ENCODE measurements around the gene SLN. TPM values are rescaled to one million over a fixed set of nuclear protein-coding genes. Genes with fewer than 3 reads are reported as not detected.
A peak's percentile ranks its signal among the peaks of the same experiment; 100 is the strongest.

Gene SLN
- total and polyA plus RNA-seq, 10 of the 15 experiments (the other 5 are each of a cell fraction or from before 2014, with no cell fraction given): 0.39 TPM; not detected in 9

DNA sequence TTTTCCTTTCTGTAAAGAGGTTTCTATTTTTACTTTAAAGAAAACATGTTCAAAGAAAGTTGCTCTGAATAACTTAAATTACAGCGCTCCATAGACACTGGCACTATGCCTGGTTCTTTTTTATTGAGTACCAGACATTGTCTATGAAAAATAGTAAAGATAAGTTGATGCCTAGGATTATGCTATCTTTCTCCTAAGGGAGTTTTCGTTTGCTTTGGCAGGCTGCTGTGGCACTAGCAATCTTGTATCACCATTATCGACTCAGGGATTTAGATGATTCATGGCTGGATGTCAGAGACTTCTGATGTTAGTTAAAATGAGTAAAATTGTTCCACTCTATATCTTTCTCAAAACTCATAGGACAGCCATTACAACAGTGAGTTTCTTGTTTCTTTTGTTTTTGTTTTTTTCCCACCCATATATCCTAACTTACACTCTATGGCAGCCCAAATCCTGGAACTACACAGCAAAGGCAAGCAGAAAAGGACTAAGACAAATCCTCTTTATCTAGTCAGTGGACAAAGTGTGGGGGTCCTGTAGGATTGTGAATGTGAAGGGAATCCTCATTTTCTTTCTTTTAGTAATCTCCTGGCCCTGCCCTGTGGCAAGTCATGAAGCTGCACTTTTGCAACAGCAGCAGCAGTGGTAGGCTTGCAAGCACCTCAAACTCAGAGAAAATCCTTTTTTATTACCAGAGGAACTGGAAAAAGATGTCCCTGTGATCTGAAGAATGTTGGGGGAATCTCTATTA, 20.7 kb downstream of the SLN start (continued):
- TF ChIP-seq BHLHE40 (IDR thresholded peaks at IDR 0.05; ENCODE audit: borderline replicate concordance in 1 of 2, low read depth in 2 of 2, low read length in 1 of 2) (no peak), SUPT20H (IDR thresholded peaks at IDR 0.05; ENCODE audit: borderline replicate concordance, control insufficient read depth, low read depth, low read length) (no peak), NFYA (IDR thresholded peaks at IDR 0.05; ENCODE audit: borderline replicate concordance, low read depth, low read length) (no peak), WRNIP1 (IDR thresholded peaks at IDR 0.05; ENCODE audit: borderline replicate concordance, low read depth, low read length) (no peak), ASH2L (IDR thresholded peaks at IDR 0.05; ENCODE audit: borderline replicate concordance, low read depth) (no peak)
- TF ChIP-seq, protein P1, sequence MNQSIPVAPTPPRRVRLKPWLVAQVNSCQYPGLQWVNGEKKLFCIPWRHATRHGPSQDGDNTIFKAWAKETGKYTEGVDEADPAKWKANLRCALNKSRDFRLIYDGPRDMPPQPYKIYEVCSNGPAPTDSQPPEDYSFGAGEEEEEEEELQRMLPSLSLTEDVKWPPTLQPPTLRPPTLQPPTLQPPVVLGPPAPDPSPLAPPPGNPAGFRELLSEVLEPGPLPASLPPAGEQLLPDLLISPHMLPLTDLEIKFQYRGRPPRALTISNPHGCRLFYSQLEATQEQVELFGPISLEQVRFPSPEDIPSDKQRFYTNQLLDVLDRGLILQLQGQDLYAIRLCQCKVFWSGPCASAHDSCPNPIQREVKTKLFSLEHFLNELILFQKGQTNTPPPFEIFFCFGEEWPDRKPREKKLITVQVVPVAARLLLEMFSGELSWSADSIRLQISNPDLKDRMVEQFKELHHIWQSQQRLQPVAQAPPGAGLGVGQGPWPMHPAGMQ (IDR thresholded peaks at IDR 0.05; ENCODE audit: borderline replicate concordance): no peak

DNA sequence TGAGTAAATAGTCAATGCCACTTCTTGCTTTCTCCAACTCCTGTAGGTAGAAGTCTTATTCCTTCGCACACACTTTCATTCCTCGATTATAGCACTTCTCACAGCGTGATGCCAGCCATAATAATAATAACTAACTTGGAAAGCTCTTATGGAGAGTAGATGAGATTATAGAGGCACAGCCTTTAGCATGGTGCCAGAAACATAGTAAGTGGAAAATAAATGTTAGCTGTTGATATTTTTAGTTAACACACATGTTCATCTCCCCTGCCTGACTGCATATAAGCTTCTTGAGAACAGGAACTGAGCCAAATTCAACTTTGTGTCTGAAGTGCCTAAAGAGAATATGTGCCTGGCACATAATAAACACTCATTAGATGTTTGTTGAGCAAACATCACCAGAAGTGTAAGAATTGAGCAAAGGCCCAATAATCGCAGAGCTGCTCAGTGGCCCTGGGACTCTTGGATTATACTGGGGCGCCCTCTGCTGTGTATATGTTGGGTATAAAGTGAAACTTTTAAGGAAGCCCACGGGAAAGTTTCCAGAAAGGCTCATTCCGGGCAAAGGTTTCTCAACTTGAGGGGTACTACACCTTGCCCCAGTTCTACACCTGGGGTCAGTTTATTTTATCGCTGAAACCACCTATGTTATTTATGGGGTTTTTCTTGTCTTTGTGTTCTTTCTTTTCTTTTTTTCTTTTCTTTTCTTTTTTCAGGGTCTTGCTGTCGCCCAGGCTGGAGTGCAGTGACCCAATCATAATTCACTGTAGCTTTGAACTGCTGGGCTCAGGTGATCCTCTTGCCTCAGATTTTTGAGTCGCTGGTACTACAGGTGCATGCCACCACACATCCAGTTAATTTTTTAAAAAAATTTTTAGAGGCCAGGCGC, 22.3 kb downstream of the SLN start:
- 38% methylated on average over 11 of the region's 11 CpGs for WGBS (ENCODE audit: insufficient coverage, insufficient replicate concordance, low lambda C conversion rate, missing lambda C conversion rate)
- Histone ChIP-seq H3K27ac (ENCODE audit: control insufficient read depth, insufficient read depth) (no peak overlapping the region), H3K4me1 (ENCODE audit: control insufficient read depth, insufficient read depth, low read length) (no peaks in the 10 kb centered on the region), H3K79me2 (ENCODE audit: control insufficient read depth, insufficient read depth, low read length) (no peaks in the 10 kb centered on the region), H3K4me2 (ENCODE audit: control insufficient read depth, insufficient read depth) (no peak overlapping the region), H3K4me3 (no peak overlapping the region), H3K9ac (ENCODE audit: control insufficient read depth, insufficient read depth, low read length) (no peak overlapping the region), H3K27me3 (replicated peaks in 1 of 2; ENCODE audit: control insufficient read depth in 2 of 2, insufficient read depth in 2 of 2, low read length in 1 of 2) (no peaks in the 10 kb centered on the region), H3K36me3 (ENCODE audit: control insufficient read depth in 2 of 2, insufficient read depth in 2 of 2, low read length in 1 of 2) (no peaks in the 10 kb centered on the region), H2AFZ (ENCODE audit: control insufficient read depth, low read depth, low read length) (peak overlapping the region; percentile 46; the same call in 1 of the 2 replicates), H3K9me3 (replicated peaks; ENCODE audit: control insufficient read depth, insufficient read depth, low read length) (no peaks in the 10 kb centered on the region), H4K20me1 (ENCODE audit: control insufficient read depth, insufficient read depth) (no peaks in the 10 kb centered on the region)
- ChIA-PET RAD21 (ENCODE audit: unreplicated experiment) (interaction anchor here (0.7 to 5.8 kb wide), 39 partner anchors 8 to 207 kb away, joined by 3 to 120 read pairs (median 5); partner anchors contain the start of genes ALKBH8 and ELMOD1), POLR2A (interaction anchor here (1.0 to 1.3 kb wide), 3 partner anchors 44 to 140 kb away, joined by 3 to 4 read pairs (median 3); no protein-coding TSS in a partner anchor), SMC1A (ENCODE audit: uncharacterized antibody, unreplicated experiment) (interaction anchor here (0.8 to 11.6 kb wide), 41 partner anchors 8 to 209 kb away, joined by 3 to 249 read pairs (median 6); partner anchors contain the start of gene ALKBH8), CTCF (interaction anchor here (0.6 to 14.1 kb wide), 46 partner anchors 8 to 969 kb away, joined by 3 to 536 read pairs (median 6); partner anchors contain the start of gene ALKBH8)
- no TSS peak for BruUV-seq (replicated peaks)
- peak; percentile 95 for ATAC-seq
- peak; percentile 18 for FAIRE-seq
- DNase-seq (ENCODE audit: low read depth, low spot score): no peak
- intact Hi-C loops (cut with micrococcal nuclease; ENCODE audit: unreplicated experiment): loop anchor here (1.0 to 2.0 kb wide), 4 partner anchors 91 to 140 kb away; no protein-coding TSS in a partner anchor
- in situ Hi-C loops (cut with MboI): loop anchor here (5.0 kb wide), 1 partner anchor 48 kb away; no protein-coding TSS in a partner anchor
- TF ChIP-seq RAD21 (IDR thresholded peaks at IDR 0.05; ENCODE audit: insufficient read depth, low read depth, low read length) (peak; percentile 88), POU2F2 (IDR thresholded peaks at IDR 0.05; ENCODE audit: borderline replicate concordance, low read depth, low read length) (no peak), WRNIP1 (IDR thresholded peaks at IDR 0.05; ENCODE audit: borderline replicate concordance, low read depth, low read length) (no peak)
- TF ChIP-seq, protein P2, sequence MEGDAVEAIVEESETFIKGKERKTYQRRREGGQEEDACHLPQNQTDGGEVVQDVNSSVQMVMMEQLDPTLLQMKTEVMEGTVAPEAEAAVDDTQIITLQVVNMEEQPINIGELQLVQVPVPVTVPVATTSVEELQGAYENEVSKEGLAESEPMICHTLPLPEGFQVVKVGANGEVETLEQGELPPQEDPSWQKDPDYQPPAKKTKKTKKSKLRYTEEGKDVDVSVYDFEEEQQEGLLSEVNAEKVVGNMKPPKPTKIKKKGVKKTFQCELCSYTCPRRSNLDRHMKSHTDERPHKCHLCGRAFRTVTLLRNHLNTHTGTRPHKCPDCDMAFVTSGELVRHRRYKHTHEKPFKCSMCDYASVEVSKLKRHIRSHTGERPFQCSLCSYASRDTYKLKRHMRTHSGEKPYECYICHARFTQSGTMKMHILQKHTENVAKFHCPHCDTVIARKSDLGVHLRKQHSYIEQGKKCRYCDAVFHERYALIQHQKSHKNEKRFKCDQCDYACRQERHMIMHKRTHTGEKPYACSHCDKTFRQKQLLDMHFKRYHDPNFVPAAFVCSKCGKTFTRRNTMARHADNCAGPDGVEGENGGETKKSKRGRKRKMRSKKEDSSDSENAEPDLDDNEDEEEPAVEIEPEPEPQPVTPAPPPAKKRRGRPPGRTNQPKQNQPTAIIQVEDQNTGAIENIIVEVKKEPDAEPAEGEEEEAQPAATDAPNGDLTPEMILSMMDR (IDR thresholded peaks at IDR 0.05 in 2 of 3, conservative IDR thresholded peaks at IDR 0.05 in 1 of 3; ENCODE audit: control insufficient read depth in 2 of 3, extremely low read depth in 1 of 3, insufficient read depth in 1 of 3, low read depth in 3 of 3, low read length in 3 of 3): peak; percentile 50 to 86 (median 63)
- TF ChIP-seq, protein P3, sequence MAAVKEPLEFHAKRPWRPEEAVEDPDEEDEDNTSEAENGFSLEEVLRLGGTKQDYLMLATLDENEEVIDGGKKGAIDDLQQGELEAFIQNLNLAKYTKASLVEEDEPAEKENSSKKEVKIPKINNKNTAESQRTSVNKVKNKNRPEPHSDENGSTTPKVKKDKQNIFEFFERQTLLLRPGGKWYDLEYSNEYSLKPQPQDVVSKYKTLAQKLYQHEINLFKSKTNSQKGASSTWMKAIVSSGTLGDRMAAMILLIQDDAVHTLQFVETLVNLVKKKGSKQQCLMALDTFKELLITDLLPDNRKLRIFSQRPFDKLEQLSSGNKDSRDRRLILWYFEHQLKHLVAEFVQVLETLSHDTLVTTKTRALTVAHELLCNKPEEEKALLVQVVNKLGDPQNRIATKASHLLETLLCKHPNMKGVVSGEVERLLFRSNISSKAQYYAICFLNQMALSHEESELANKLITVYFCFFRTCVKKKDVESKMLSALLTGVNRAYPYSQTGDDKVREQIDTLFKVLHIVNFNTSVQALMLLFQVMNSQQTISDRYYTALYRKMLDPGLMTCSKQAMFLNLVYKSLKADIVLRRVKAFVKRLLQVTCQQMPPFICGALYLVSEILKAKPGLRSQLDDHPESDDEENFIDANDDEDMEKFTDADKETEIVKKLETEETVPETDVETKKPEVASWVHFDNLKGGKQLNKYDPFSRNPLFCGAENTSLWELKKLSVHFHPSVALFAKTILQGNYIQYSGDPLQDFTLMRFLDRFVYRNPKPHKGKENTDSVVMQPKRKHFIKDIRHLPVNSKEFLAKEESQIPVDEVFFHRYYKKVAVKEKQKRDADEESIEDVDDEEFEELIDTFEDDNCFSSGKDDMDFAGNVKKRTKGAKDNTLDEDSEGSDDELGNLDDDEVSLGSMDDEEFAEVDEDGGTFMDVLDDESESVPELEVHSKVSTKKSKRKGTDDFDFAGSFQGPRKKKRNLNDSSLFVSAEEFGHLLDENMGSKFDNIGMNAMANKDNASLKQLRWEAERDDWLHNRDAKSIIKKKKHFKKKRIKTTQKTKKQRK (IDR thresholded peaks at IDR 0.05; ENCODE audit: low read depth, low read length): no peak

Measured in GM12878 (cell line).